ENCODE measurements around the gene SYNPO2.

Gene SYNPO2

DNA sequence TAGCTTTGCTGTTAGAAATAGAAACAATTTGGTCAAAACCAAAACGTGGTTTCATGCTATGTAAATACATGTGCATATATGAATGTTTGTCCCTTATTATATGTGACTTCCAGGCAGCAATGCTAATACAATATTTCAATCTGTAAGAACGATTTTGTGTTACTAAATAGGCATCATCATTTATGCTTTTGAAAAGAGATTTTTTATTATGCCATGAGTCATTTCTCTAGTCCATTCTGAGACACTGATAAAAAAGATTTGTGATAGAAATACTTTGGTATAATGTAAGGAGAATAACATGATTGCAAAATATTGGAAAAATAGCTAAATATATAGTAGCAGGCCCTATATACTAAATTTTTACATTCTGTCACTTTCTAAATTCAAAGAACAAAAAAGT, 28.9 kb downstream of the SYNPO2 start:
- Histone ChIP-seq H2BK15ac (ENCODE audit: low read depth, poor library complexity, severe bottlenecking) (no peak overlapping the region), H4K8ac (ENCODE audit: low read length) (no peak overlapping the region), H3K14ac (ENCODE audit: low read length in 2 of 2) (no peak overlapping the region), H2BK5ac (ENCODE audit: low read depth, low read length, poor library complexity, severe bottlenecking) (no peak overlapping the region), H3K4ac (ENCODE audit: low read depth in 1 of 2, low read length in 2 of 2) (no peak overlapping the region), H3K4me2 (ENCODE audit: low read length, poor library complexity, severe bottlenecking) (no peak overlapping the region), H3K9ac (ENCODE audit: low read length) (peak overlapping the region; percentile 85), H2AFZ (ENCODE audit: low read depth, low read length) (no peak overlapping the region), H2BK120ac (ENCODE audit: low read depth, low read length) (no peak overlapping the region), H3K4me1 (ENCODE audit: control insufficient read depth, insufficient read depth, low read depth, low read length) (peaks cover 3% of the 10 kb centered on the region), H3K36me3 (ENCODE audit: control insufficient read depth in 1 of 2, insufficient read depth in 2 of 2, low read depth in 1 of 2, low read length in 2 of 2) (no peaks in the 10 kb centered on the region), H3K27ac (ENCODE audit: low read length, poor library complexity, severe bottlenecking) (peak overlapping the region; percentile 91), H3K4me3 (ENCODE audit: insufficient read depth in 1 of 2, low read depth in 1 of 2, low read length in 2 of 2) (no peak overlapping the region), H3K79me1 (replicated peaks; ENCODE audit: low read length, poor library complexity, severe bottlenecking) (no peaks in the 10 kb centered on the region), H3K18ac (ENCODE audit: low read depth in 1 of 2, low read length in 2 of 2) (no peak overlapping the region), H3K27me3 (ENCODE audit: control insufficient read depth in 1 of 2, insufficient read depth in 1 of 2, low read length in 2 of 2) (no peaks in the 10 kb centered on the region), H3K9me3 (ENCODE audit: control insufficient read depth, low read length) (no peaks in the 10 kb centered on the region), H4K91ac (ENCODE audit: low read length) (no peak overlapping the region), H2BK12ac (ENCODE audit: low read length in 2 of 2) (no peak overlapping the region), H2AK5ac (ENCODE audit: low read length, severe bottlenecking) (no peak overlapping the region), H3K23ac (ENCODE audit: low read length in 2 of 2) (no peak overlapping the region)
- no CpG with 5 or more reads among the region's 2 CpGs for WGBS
- DNase-seq, result no peak

- Histone ChIP-seq H3K4me2 (ENCODE audit: low read length, poor library complexity, severe bottlenecking) (no peak overlapping the region), H3K27me3 (ENCODE audit: control insufficient read depth in 1 of 2, insufficient read depth in 1 of 2, low read length in 2 of 2) (no peaks in the 10 kb centered on the region), H3K9me3 (ENCODE audit: control insufficient read depth, low read length) (no peaks in the 10 kb centered on the region), H3K9ac (ENCODE audit: low read length) (peak overlapping the region; percentile 85), H3K4me3 (ENCODE audit: insufficient read depth in 1 of 2, low read depth in 1 of 2, low read length in 2 of 2) (peak overlapping the region in 1 of 2 experiments; percentile 61), H4K8ac (ENCODE audit: low read length) (no peak overlapping the region), H2BK5ac (ENCODE audit: low read depth, low read length, poor library complexity, severe bottlenecking) (no peak overlapping the region), H2BK12ac (ENCODE audit: low read length in 2 of 2) (no peak overlapping the region), H4K91ac (ENCODE audit: low read length) (no peak overlapping the region), H3K23ac (ENCODE audit: low read length in 2 of 2) (no peak overlapping the region), H2BK15ac (ENCODE audit: low read depth, poor library complexity, severe bottlenecking) (no peak overlapping the region), H3K79me1 (replicated peaks; ENCODE audit: low read length, poor library complexity, severe bottlenecking) (no peaks in the 10 kb centered on the region), H2BK120ac (ENCODE audit: low read depth, low read length) (no peak overlapping the region), H2AFZ (ENCODE audit: low read depth, low read length) (no peak overlapping the region), H3K18ac (ENCODE audit: low read depth in 1 of 2, low read length in 2 of 2) (no peak overlapping the region), H3K14ac (ENCODE audit: low read length in 2 of 2) (no peak overlapping the region), H3K36me3 (ENCODE audit: control insufficient read depth in 1 of 2, insufficient read depth in 2 of 2, low read depth in 1 of 2, low read length in 2 of 2) (no peaks in the 10 kb centered on the region), H3K4ac (ENCODE audit: low read depth in 1 of 2, low read length in 2 of 2) (no peak overlapping the region), H3K4me1 (ENCODE audit: control insufficient read depth, insufficient read depth, low read depth, low read length) (peaks cover 3% of the 10 kb centered on the region), H2AK5ac (ENCODE audit: low read length, severe bottlenecking) (no peak overlapping the region), H3K27ac (ENCODE audit: low read length, poor library complexity, severe bottlenecking) (peak overlapping the region; percentile 47)
- 7% methylated on average over 2 of the region's 3 CpGs for WGBS
- peak; percentile 69 for DNase-seq
Observed at GRCh38 chr4:118918388-118918787, 29.7 kb downstream of the SYNPO2 start.

DNA sequence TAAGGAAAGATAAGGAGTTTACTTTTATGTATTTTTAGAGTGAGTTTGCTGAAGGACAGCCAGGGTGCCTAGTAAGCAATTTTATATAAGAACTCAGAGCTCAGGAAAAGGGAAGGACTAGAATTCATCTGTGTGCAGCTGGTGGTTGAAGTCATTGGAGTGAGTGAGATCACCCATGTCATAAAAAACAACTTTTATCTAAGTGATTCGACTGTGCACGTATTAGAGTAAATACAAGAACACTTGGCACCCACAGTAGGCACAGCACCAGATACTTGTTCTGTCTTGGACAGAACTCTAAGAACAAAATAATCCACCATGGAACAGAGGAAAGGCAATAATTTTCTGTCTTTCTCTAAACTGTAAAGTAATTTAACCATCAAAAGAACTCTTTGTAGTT, 31.6 kb downstream of the SYNPO2 start:
- Histone ChIP-seq H3K23ac (ENCODE audit: low read length in 2 of 2) (no peak overlapping the region), H4K91ac (ENCODE audit: low read length) (no peak overlapping the region), H3K4ac (ENCODE audit: low read depth in 1 of 2, low read length in 2 of 2) (no peak overlapping the region), H3K14ac (ENCODE audit: low read length in 2 of 2) (no peak overlapping the region), H2AK5ac (ENCODE audit: low read length, severe bottlenecking) (no peak overlapping the region), H2BK15ac (ENCODE audit: low read depth, poor library complexity, severe bottlenecking) (no peak overlapping the region), H3K27ac (ENCODE audit: low read length, poor library complexity, severe bottlenecking) (no peak overlapping the region), H3K9ac (ENCODE audit: low read length) (peak overlapping the region; percentile 6), H2BK12ac (ENCODE audit: low read length in 2 of 2) (no peak overlapping the region), H2BK120ac (ENCODE audit: low read depth, low read length) (no peak overlapping the region), H3K4me2 (ENCODE audit: low read length, poor library complexity, severe bottlenecking) (no peak overlapping the region), H3K27me3 (ENCODE audit: control insufficient read depth in 1 of 2, insufficient read depth in 1 of 2, low read length in 2 of 2) (no peaks in the 10 kb centered on the region), H3K9me3 (ENCODE audit: control insufficient read depth, low read length) (no peaks in the 10 kb centered on the region), H3K36me3 (ENCODE audit: control insufficient read depth in 1 of 2, insufficient read depth in 2 of 2, low read depth in 1 of 2, low read length in 2 of 2) (no peaks in the 10 kb centered on the region), H2BK5ac (ENCODE audit: low read depth, low read length, poor library complexity, severe bottlenecking) (no peak overlapping the region), H4K8ac (ENCODE audit: low read length) (no peak overlapping the region), H2AFZ (ENCODE audit: low read depth, low read length) (no peak overlapping the region), H3K4me3 (ENCODE audit: insufficient read depth in 1 of 2, low read depth in 1 of 2, low read length in 2 of 2) (no peak overlapping the region), H3K4me1 (ENCODE audit: control insufficient read depth, insufficient read depth, low read depth, low read length) (peaks cover 3% of the 10 kb centered on the region), H3K79me1 (replicated peaks; ENCODE audit: low read length, poor library complexity, severe bottlenecking) (no peaks in the 10 kb centered on the region), H3K18ac (ENCODE audit: low read depth in 1 of 2, low read length in 2 of 2) (no peak overlapping the region)
- DNase-seq, result no peak
- 67% methylated on average over 2 of the region's 2 CpGs for whole genome bisulfite sequencing

- Histone ChIP-seq H2BK5ac (ENCODE audit: low read depth, low read length, poor library complexity, severe bottlenecking) (no peak overlapping the region), H2BK15ac (ENCODE audit: low read depth, poor library complexity, severe bottlenecking) (no peak overlapping the region), H3K14ac (ENCODE audit: low read length in 2 of 2) (no peak overlapping the region), H3K9me3 (ENCODE audit: control insufficient read depth, low read length) (no peaks in the 10 kb centered on the region), H3K4me1 (ENCODE audit: control insufficient read depth, insufficient read depth, low read depth, low read length) (peaks cover 1% of the 10 kb centered on the region), H3K9ac (ENCODE audit: low read length) (no peak overlapping the region), H2BK12ac (ENCODE audit: low read length in 2 of 2) (no peak overlapping the region), H3K79me1 (replicated peaks; ENCODE audit: low read length, poor library complexity, severe bottlenecking) (no peaks in the 10 kb centered on the region), H3K4ac (ENCODE audit: low read depth in 1 of 2, low read length in 2 of 2) (no peak overlapping the region), H3K27me3 (ENCODE audit: control insufficient read depth in 1 of 2, insufficient read depth in 1 of 2, low read length in 2 of 2) (no peaks in the 10 kb centered on the region), H3K23ac (ENCODE audit: low read length in 2 of 2) (no peak overlapping the region), H3K36me3 (ENCODE audit: control insufficient read depth in 1 of 2, insufficient read depth in 2 of 2, low read depth in 1 of 2, low read length in 2 of 2) (no peaks in the 10 kb centered on the region), H3K4me2 (ENCODE audit: low read length, poor library complexity, severe bottlenecking) (no peak overlapping the region), H4K8ac (ENCODE audit: low read length) (no peak overlapping the region), H3K18ac (ENCODE audit: low read depth in 1 of 2, low read length in 2 of 2) (no peak overlapping the region), H2AK5ac (ENCODE audit: low read length, severe bottlenecking) (no peak overlapping the region), H4K91ac (ENCODE audit: low read length) (no peak overlapping the region), H2AFZ (ENCODE audit: low read depth, low read length) (no peak overlapping the region), H3K27ac (ENCODE audit: low read length, poor library complexity, severe bottlenecking) (no peak overlapping the region), H2BK120ac (ENCODE audit: low read depth, low read length) (no peak overlapping the region), H3K4me3 (ENCODE audit: insufficient read depth in 1 of 2, low read depth in 1 of 2, low read length in 2 of 2) (no peak overlapping the region)
- DNase-seq, result no peak
Observed at GRCh38 chr4:118921786-118922185, 33.1 kb downstream of the SYNPO2 start.

All from mesenchymal stem cell (in vitro differentiated cells and primary cell).